ENCODE measurements around the gene EPN1. TPM values are rescaled to one million over a fixed set of nuclear protein-coding genes. Genes with fewer than 3 reads are reported as not detected.
"Not testable (repeated sequence)": the region's sequence is repeated elsewhere in the genome, so short reads cannot be mapped to it uniquely, and the experiment has no call there.

The EPN1 gene
- total RNA-seq, 1 donor from 2014 or later, result 115 TPM

- Mint-ChIP-seq H3K4me1 (ENCODE audit: low read depth) (no peaks in the 10 kb centered on the region), H3K36me3 (ENCODE audit: insufficient read depth) (no peaks in the 10 kb centered on the region), H3K27ac (no peak overlapping the region), H3K9me3 (ENCODE audit: low read depth) (peaks cover 44% of the 10 kb centered on the region), H3K4me3 (ENCODE audit: low read depth) (no peak overlapping the region), H3K27me3 (no peaks in the 10 kb centered on the region)
- no peak for DNase-seq (ENCODE audit: low spot score, unreplicated experiment)
- no peak for TF ChIP-seq CTCF (IDR thresholded peaks at IDR 0.05; ENCODE audit: unreplicated experiment)
These were observed 78.4 kb downstream of the EPN1 start for GRCh38 chr19:55753401-55753800.

GRCh38 chr19:55756808-55757207 lies 81.8 kb downstream of the EPN1 start:
- H3K4me1 Mint-ChIP-seq (ENCODE audit: low read depth); H3K27me3 Mint-ChIP-seq; H3K27ac Mint-ChIP-seq; H3K4me3 Mint-ChIP-seq (ENCODE audit: low read depth); H3K36me3 Mint-ChIP-seq (ENCODE audit: insufficient read depth); DNase-seq (ENCODE audit: low spot score, unreplicated experiment): not testable (repeated sequence)
- peaks cover 55% of the 10 kb centered on the region for H3K9me3 Mint-ChIP-seq (ENCODE audit: low read depth)

GRCh38 chr19:55758797-55759196 lies 83.8 kb downstream of the EPN1 start, which contains the start of gene RFPL4A:
RFPL4A (plus strand) TSS chr19:55759097; CDS start chr19:55761801, 2,704 bp downstream.
- not testable (repeated sequence) for DNase-seq (ENCODE audit: low spot score, unreplicated experiment); H3K36me3 Mint-ChIP-seq (ENCODE audit: insufficient read depth); H3K4me3 Mint-ChIP-seq (ENCODE audit: low read depth); H3K27me3 Mint-ChIP-seq; H3K27ac Mint-ChIP-seq; H3K4me1 Mint-ChIP-seq (ENCODE audit: low read depth)
- H3K9me3 Mint-ChIP-seq (ENCODE audit: low read depth), result peaks cover 50% of the 10 kb centered on the region

Other genes starting within 250 kb of the EPN1 start
- 0.10 TPM in 1 of 2 replicates, not detected in the other for gene SHISA7, start 231.9 kb upstream of the EPN1 start, total RNA-seq
- gene ISOC2, start 213.6 kb upstream of the EPN1 start, total RNA-seq, result 36.3 and 36.6 TPM in 2 replicates
- not detected in 2 replicates for gene C19orf85, start 210.5 kb upstream of the EPN1 start, total RNA-seq
- 12.9 and 16.8 TPM in 2 replicates for gene ZNF628, start 198.6 kb upstream of the EPN1 start, total RNA-seq
- gene NAT14, start 190.0 kb upstream of the EPN1 start, total RNA-seq, result 62.6 and 69.7 TPM in 2 replicates
- gene SSC5D, start 186.8 kb upstream of the EPN1 start, total RNA-seq, result 1.1 and 1.6 TPM in 2 replicates
- gene SBK2, start 138.1 kb upstream of the EPN1 start, total RNA-seq, result 1.9 and 2.3 TPM in 2 replicates
- gene SBK3, start 129.7 kb upstream of the EPN1 start, total RNA-seq, result 0.64 TPM in 1 of 2 replicates, not detected in the other
- gene ZNF579, start 94.4 kb upstream of the EPN1 start, total RNA-seq, result 26.6 and 29.1 TPM in 2 replicates
- gene FIZ1, start 75.7 kb upstream of the EPN1 start, total RNA-seq, result 35.5 and 39.0 TPM in 2 replicates
- gene ZNF524, start 74.9 kb upstream of the EPN1 start, total RNA-seq, result 7.9 and 8.5 TPM in 2 replicates
- gene ZNF865, start 69.6 kb upstream of the EPN1 start, total RNA-seq, result 19.0 and 19.9 TPM in 2 replicates
- 14.6 and 15.3 TPM in 2 replicates for gene ZNF784, start 50.7 kb upstream of the EPN1 start, total RNA-seq
- gene ZNF580, start 34.2 kb upstream of the EPN1 start, total RNA-seq, result 45.9 and 46.2 TPM in 2 replicates
- 38.8 and 40.1 TPM in 2 replicates for gene ZNF581, start 31.6 kb upstream of the EPN1 start, total RNA-seq
- gene CCDC106, start 27.0 kb upstream of the EPN1 start, total RNA-seq, result 23.0 and 23.9 TPM in 2 replicates
- gene U2AF2, start 20.2 kb upstream of the EPN1 start, total RNA-seq, result 275 and 281 TPM in 2 replicates
- not detected in 2 replicates for gene NLRP9, start 63.2 kb downstream of the EPN1 start, total RNA-seq
- gene RFPL4A, start 83.9 kb downstream of the EPN1 start, total RNA-seq, result not detected in 2 replicates
- not detected in 2 replicates for gene RFPL4AL1, start 93.9 kb downstream of the EPN1 start, total RNA-seq
- gene NLRP11, start 156.8 kb downstream of the EPN1 start, total RNA-seq, result not detected in 2 replicates
- not detected in 2 replicates for gene NLRP4, start 161.3 kb downstream of the EPN1 start, total RNA-seq

Data from progenitor cell of endocrine pancreas (in vitro differentiated cells).